HG03469 (cell line): ENCODE data around the gene ABLIM1.
A peak's percentile ranks its signal among the peaks of the same experiment; 100 is the strongest.

Experiments used
- ATAC-seq: cut with Tn5 transposase; IDR thresholded peaks from one replicate; pipeline ENCODE4 v1.9.1; 2021; ENCODE audit warnings: mild to moderate bottlenecking, moderate library complexity, moderate number of reproducible peaks; ENCODE audit not compliant: unreplicated experiment

ABLIM1 gene

DNA sequence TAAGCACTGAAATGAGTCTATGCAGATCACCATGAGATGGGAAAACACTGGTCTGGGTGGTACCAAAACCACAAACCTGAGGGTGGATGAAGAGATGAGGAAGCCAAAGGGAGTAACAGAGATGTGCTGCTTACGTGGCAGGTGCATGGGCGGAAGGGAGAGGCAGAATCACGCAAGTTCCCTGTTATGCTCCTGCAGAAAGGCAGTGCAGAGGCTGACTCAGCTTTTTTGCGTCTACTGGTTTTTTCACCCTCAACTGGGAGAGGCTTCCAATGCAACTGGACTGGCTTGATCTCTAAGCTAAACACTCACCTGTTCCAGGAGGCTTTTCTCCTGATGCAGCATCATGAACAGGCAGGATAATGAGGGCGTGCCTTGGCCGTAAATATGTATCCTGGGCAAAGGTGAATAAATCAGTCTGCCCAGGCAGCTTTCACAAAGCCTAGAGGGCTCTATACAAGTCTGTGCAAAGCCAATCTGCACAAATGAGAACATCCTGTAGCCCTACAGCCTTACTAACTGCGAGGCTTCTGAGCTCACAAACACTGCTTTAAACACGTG is 158.4 kb downstream of the ABLIM1 start:
- ATAC-seq = peak; percentile 23

DNA sequence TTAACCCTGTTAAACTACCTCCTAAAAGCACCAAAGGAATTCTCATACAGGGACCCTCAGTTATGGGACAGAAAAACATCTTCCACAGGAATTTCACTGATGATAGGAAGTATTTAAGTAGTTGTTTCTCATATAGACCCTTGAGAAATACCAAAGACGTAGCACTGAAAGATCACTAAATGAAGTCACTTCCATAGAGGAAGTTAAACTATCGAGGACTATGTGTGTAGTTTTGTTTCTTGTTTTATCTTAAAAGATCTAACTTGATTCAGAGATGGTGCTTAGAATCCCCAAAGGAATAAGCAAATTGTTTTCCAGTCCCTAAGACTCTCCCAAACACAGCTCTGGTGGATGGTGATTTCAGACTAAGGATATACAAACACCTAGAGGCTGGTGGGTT is 159.0 kb downstream of the ABLIM1 start:
- peak; percentile 24 for ATAC-seq

DNA sequence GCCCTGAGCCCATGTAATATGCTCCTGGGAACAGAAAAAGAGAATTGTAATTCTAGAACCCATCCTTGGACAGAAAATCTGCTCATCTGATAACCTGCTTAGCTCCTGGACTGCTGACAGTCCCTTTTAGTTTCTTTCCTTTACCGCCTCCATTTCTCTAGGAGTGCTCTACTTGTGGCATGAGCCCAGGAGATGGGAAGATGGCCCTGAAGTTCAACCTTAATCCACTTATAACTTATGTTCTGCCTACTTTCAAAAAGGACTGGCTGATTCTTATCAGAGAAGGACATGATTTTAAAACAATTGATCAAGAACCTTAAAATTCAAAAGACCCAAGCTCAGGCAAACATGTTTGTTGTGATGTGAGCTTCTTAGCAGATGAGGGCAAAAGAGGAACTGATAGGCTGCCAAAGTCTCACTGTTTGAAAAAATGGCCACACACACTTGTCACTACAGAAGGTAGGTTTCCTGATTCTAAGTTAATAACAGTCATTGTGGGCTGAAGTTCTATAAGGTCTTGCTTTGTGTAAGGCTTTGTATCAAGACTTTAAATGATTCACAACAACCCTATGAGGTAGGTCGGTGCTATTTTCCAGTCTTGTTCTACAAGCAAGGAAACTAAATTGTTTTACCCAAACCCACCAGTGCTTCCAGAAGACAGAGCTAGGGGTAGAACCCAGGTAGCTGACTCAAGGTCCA is 159.5 kb downstream of the ABLIM1 start:
- peak; percentile 36 for ATAC-seq

DNA sequence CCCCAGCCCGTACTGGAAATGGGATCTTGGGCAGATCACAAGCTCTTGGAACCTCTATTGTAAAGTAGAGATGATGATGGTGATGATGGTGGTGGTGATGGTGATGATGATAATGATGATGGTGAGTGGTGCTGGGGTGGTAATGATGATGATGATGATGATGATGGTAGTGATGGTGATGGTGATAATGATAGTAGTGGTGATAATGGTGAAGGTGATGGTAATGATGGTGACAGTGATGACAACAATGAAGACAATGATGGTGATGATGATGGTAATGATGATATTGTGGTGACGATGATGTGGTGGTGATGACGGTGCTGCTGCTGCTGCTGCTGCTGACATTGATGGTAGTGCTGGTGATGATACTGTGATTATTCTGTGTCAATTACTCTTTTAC is 162.8 kb downstream of the ABLIM1 start:
- ATAC-seq = no peak

DNA sequence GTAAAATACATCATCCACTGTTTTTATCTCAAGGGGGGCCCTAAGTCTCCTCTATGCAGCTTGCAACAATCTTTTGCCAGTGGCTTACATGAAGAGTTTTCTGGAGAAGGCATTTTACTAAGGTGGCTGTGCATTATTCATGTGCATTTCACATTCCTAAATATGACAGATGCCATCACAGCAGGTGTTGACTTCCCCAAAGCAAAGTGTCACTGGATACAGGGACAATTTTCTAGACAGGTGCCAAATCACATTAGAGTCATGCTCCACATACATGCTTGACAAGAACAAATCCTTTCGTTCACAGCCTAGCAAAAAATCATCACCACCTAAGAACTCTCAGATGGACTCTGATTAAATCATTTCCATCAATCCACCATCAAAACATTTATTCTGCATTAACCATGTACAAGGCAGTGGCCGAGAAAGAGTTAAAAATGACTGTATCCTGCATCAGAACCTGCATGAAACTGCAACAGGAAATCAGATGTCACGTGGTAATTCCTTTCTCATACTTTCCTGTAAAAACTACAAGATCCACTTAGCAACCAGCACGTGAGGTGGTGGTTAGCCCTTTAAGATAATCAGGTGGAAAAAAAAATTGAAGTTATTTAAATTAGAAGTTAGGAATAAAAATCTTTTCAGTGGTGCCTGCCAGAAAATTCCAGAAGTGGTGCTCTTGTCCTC is 165.6 kb downstream of the ABLIM1 start:
- no peak for ATAC-seq

GRCh38 chr10:114491933-114492332 is 166.1 kb downstream of the ABLIM1 start:
- ATAC-seq = no peak

- no peak for ATAC-seq
Observed at GRCh38 chr10:114491419-114491818, 166.7 kb downstream of the ABLIM1 start.

GRCh38 chr10:114489521-114490310 is 168.4 kb downstream of the ABLIM1 start:
- no peak for ATAC-seq

DNA sequence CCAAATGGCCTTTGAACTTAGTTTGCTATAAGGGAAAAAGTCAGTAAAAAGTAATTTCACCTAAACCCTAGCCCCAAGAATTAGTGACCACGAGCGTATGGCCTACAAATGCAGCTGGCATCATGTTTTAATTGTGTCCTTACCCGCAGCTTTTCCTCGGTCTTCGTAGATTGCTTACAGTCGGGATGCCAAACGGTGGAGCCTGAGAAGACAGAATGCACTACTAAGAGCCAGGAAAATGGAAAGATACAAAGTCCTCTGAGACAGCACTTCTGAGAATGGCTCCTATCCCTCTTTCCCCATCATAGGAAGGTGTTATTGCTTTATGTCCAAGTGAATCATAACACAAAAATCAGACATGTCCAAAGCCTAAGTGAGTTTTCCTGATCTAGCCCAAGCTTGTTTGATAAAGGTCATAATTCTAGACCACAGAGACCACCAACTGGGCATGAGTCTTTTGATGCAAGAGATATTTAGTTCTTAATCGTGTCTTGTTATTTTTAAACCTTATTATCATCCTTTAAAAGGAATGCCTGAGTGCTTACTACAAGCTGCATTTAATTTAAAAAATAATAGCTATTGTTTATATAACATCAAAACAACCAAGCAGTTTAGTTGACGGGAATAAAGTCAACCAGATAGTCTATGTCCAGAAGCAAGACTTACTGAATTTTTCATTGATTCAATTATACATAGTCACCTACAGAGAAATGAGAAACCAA is 170.1 kb downstream of the ABLIM1 start:
- no peak for ATAC-seq

GRCh38 chr10:114486938-114487814 is 170.9 kb downstream of the ABLIM1 start:
- no peak for ATAC-seq

GRCh38 chr10:114485696-114486400 is 172.2 kb downstream of the ABLIM1 start:
- ATAC-seq = no peak

GRCh38 chr10:114483575-114483974 is 174.5 kb downstream of the ABLIM1 start:
- no peak for ATAC-seq

DNA sequence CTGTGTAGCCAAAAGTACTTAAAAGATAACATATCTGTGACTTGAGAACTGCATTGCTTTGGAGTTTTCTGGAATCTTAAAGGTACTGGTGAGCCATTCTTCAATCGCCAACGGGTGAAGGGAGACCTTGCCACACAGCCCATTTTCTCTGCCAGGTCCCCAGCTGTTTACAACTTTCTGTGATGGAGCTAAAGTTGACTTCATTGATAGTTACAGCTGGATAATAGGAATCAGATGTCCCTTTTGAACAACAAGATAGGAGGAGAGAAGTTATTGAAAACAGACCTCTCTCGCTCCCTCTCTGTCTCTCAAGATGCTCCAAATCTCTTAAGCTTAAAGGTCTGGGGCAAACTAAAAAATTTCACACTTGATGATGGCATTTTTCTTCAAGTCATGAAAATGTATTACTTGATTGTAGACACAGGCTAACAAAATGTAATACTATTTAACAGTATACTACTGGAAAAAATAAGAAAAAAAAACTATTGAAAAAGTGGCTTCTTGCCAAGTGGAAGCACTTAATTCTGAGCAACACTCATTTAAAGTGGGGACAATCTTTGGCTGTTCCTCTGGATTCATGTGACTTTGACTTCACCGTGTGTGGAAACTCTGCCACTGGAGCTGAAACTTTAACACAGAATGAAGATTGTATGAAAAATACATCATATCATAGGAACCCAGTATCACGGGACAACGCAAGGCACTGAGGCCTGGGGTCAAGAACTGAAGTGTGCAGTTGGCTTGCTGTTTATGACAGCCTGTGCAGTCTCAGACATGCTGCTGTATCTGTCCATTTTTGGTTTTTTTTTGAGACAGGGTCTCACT is 175.4 kb downstream of the ABLIM1 start:
- no peak for ATAC-seq

DNA sequence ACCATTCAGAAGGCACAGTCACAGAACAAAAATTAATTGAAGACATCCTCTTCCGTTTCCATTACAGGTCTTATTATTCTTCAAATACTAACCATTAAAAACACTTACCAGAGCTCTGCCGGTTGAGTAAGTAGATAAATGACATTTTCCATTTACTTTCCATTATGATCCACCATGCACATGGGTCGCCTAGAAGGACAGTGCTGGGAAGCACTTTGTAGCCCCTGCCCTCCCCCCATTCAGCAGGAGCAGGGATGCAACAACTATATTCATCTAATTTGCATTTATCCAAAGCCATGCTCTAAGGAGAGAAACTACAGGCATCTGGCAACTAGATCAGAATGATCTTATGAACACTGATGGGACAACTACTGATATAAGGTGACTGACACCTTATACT is 177.0 kb downstream of the ABLIM1 start:
- ATAC-seq = no peak

GRCh38 chr10:114479836-114480235 is 178.2 kb downstream of the ABLIM1 start:
- no peak for ATAC-seq

- no peak for ATAC-seq
Observed at GRCh38 chr10:114479307-114479706, 178.8 kb downstream of the ABLIM1 start.

DNA sequence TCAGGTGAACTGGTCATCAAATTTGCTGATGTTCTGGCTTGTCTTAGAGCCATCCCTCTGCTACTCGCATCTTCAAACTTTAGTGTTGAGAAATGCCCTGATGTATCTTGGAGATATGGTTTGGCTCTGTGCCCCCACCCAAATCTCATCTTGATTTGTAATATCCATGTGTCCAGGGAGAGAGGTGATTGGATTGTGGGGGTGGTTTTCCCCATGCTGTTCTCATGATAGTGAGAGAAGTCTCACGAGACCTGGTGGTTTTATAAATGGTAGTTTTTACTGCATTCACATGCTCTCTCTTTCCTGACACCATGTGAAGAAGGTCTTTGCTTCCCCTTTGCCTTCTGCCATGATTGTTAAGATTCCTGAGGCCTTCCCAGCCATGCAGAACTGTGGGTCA is 179.8 kb downstream of the ABLIM1 start:
- no peak for ATAC-seq

DNA sequence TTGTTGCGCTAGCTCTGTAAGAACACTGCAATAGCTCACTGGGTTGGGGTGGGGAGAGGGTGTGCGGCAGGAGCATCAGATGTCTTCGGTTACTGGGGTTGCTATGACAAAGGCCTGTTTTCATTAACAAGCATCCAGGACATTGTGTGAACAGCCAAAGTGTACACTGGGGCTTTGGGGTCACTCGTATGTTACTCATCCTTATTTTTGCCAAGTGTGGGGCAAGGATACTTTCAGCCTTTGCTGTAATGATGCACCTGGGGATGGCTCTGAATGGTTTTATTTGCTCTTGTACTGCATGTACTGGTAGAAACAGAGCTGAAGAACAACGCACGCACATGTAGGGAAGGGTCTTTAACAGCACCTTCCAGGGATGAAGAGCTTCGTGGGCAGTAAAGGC is 180.8 kb downstream of the ABLIM1 start:
- no peak for ATAC-seq
